ENCODE measurements around the gene EDDM3A. TPM values are rescaled to one million over a fixed set of nuclear protein-coding genes. Genes with fewer than 3 reads are reported as not detected.

EDDM3A gene
- total RNA-seq, 2 experiments from 2014 or later = not detected

GRCh38 chr14:20791597-20791996 is 45.9 kb downstream of the EDDM3A start:
- DNase-seq (no peak), ATAC-seq (no peak)
- H3K4me1 Mint-ChIP-seq (ENCODE audit: low read depth) = no peaks in the 10 kb centered on the region
- CTCF ChIA-PET = no interaction called here
- POLR2A ChIA-PET = no interaction called here
- H3K27ac Mint-ChIP-seq = no peak overlapping the region
- no peaks in the 10 kb centered on the region for H3K9me3 Mint-ChIP-seq (ENCODE audit: insufficient read depth)
- H3K4me3 Mint-ChIP-seq = no peak overlapping the region
- H3K27me3 Mint-ChIP-seq (ENCODE audit: low read depth) = no peaks in the 10 kb centered on the region
- H3K36me3 Mint-ChIP-seq (ENCODE audit: low read depth) = no peaks in the 10 kb centered on the region

GRCh38 chr14:20792556-20792955 is 46.9 kb downstream of the EDDM3A start:
- ChIA-PET CTCF (interaction anchor here (1.0 kb wide), 1 partner anchor 81 kb away, joined by 3 read pairs; no protein-coding TSS in a partner anchor), POLR2A (no interaction called here)
- ATAC-seq (no peak), DNase-seq (no peak)
- Mint-ChIP-seq H3K9me3 (ENCODE audit: insufficient read depth) (no peaks in the 10 kb centered on the region), H3K36me3 (ENCODE audit: low read depth) (no peaks in the 10 kb centered on the region), H3K27me3 (ENCODE audit: low read depth) (no peaks in the 10 kb centered on the region), H3K4me3 (no peak overlapping the region), H3K4me1 (ENCODE audit: low read depth) (no peaks in the 10 kb centered on the region), H3K27ac (no peak overlapping the region)

DNA sequence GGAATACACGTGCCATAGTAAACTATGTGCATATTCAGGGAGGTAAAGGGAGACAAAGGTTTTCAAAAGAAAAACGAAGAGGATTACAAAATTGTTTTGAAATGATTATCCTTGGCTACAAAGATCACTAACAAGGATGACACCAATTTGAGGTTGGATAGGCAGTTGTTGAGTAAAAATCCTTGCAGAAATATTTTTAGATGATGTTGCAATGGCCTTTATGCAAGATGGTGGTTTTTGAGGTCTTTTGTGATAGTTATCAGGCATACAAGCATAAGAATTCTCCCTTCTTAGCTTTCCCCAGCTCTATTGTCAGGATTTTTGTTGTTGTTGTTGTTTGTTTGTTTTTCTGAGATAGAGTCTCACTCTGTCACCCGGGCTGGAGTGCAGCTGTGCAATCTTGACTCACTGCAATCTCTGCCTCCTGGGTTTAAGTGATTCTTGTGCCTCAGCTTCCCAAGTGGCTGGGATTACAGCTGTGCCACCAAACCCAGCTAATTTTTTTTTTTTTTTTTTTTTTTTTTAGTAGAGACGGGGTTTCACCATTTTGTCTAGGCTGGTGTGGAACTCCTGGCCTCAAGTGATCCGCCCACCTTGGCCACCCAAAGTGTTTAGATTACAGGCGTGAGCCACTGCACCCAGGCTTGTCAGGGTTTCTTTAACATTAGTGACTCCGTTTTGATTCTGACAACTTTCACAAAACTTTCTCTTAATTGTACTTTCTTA is 49.1 kb downstream of the EDDM3A start:
- Mint-ChIP-seq H3K4me1 (ENCODE audit: low read depth) (no peaks in the 10 kb centered on the region), H3K9me3 (ENCODE audit: insufficient read depth) (no peaks in the 10 kb centered on the region), H3K27me3 (ENCODE audit: low read depth) (no peaks in the 10 kb centered on the region), H3K36me3 (ENCODE audit: low read depth) (no peaks in the 10 kb centered on the region), H3K27ac (no peak overlapping the region), H3K4me3 (no peak overlapping the region)
- POLR2A ChIA-PET = no interaction called here
- DNase-seq (no peak), ATAC-seq (no peak)
- CTCF ChIA-PET = no interaction called here

- H3K9me3 Mint-ChIP-seq (ENCODE audit: insufficient read depth) = no peaks in the 10 kb centered on the region
- H3K36me3 Mint-ChIP-seq (ENCODE audit: low read depth) = no peaks in the 10 kb centered on the region
- ChIA-PET CTCF (interaction anchor here (1.7 kb wide), 1 partner anchor 60 kb away, joined by 5 read pairs; no protein-coding TSS in a partner anchor), POLR2A (no interaction called here)
- H3K4me1 Mint-ChIP-seq (ENCODE audit: low read depth) = peaks cover 5% of the 10 kb centered on the region
- no peak overlapping the region for H3K27ac Mint-ChIP-seq
- ATAC-seq = no peak
- H3K27me3 Mint-ChIP-seq (ENCODE audit: low read depth) = no peaks in the 10 kb centered on the region
- no peak for DNase-seq
- no peak overlapping the region for H3K4me3 Mint-ChIP-seq
These were observed 51.5 kb downstream of the EDDM3A start for GRCh38 chr14:20797164-20797563.

Other genes starting within 250 kb of the EDDM3A start
- gene RNASE10, start 240.3 kb upstream of the EDDM3A start, total RNA-seq = under 1 TPM; 0.29 to 0.40 TPM
- not detected for gene RNASE9, start 184.8 kb upstream of the EDDM3A start, total RNA-seq
- not detected for gene RNASE11, start 157.9 kb upstream of the EDDM3A start, total RNA-seq
- gene RNASE12, start 154.5 kb upstream of the EDDM3A start, total RNA-seq = not detected
- gene OR6S1, start 104.2 kb upstream of the EDDM3A start, total RNA-seq = not detected
- gene RNASE4, start 61.3 kb upstream of the EDDM3A start, total RNA-seq = 1 to 10 TPM in 1 of 2 experiments, under 1 TPM in 1; 0.63 to 1.6 TPM
- gene ANG, start 57.1 kb upstream of the EDDM3A start, total RNA-seq = 1 to 10 TPM; 1.1 to 1.4 TPM
- gene EDDM3B, start 22.5 kb downstream of the EDDM3A start, total RNA-seq = not detected
- 1 to 10 TPM in 1 of 2 experiments, under 1 TPM in 1; 0.83 to 1.1 TPM for gene RNASE6, start 35.4 kb downstream of the EDDM3A start, total RNA-seq
- not detected for gene RNASE1, start 57.0 kb downstream of the EDDM3A start, total RNA-seq
- gene RNASE3, start 145.5 kb downstream of the EDDM3A start, total RNA-seq = not detected
- not detected for gene RNASE2, start 209.6 kb downstream of the EDDM3A start, total RNA-seq
- gene METTL17, start 244.1 kb downstream of the EDDM3A start, total RNA-seq = 100 to 1,000 TPM in 1 of 2 experiments, 10 to 100 TPM in 1; 97.5 to 103 TPM

Measured in activated CD8-positive, alpha-beta T cell treated with anti-CD3 and anti-CD28 coated beads, Interleukin-2, amount 10 ng/mL, durations not matched to agents 7 days and 5 days (primary cell).